HG02840 (cell line): ENCODE data around the gene KRT85.

Source experiments
- ATAC-seq: cut with Tn5 transposase; IDR thresholded peaks from one replicate; pipeline ENCODE4 v1.9.1; 2021; ENCODE audit warnings: mild to moderate bottlenecking, moderate library complexity, moderate number of reproducible peaks; ENCODE audit not compliant: unreplicated experiment, low FRiP score

KRT85 gene

DNA sequence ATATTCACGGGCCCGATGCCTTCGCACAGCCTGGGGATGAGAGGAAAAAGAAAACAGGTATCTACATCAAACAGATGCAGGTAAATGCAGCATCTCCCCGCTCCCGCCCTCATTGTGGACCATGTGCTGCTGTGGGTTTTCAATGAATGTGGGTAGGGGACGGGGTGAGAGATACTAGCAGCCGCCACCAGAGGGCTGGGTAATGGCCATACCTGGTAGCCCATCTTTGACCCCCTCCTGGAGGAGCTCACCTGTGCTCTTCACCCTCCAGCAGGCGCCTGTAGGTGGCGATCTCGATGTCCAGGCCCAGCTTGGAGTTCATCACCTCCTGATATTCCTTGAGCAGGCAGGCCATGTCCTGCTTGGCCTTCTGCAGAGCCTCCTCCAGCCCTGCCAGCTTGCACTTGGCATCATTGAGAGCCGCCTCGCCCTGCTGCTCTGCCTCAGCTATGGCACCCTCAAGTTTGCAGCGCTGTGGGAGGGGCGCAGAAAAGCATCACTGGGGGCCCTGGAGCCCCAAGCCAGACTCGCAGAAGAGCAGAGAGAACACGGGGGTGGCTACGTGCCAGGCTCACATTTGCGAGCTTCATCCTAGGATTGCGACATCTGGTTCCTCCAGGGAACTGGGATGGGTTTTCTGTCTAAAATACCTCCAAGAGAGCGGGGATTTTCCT is 28.6 kb upstream of the KRT85 start:
- ATAC-seq: no peak

DNA sequence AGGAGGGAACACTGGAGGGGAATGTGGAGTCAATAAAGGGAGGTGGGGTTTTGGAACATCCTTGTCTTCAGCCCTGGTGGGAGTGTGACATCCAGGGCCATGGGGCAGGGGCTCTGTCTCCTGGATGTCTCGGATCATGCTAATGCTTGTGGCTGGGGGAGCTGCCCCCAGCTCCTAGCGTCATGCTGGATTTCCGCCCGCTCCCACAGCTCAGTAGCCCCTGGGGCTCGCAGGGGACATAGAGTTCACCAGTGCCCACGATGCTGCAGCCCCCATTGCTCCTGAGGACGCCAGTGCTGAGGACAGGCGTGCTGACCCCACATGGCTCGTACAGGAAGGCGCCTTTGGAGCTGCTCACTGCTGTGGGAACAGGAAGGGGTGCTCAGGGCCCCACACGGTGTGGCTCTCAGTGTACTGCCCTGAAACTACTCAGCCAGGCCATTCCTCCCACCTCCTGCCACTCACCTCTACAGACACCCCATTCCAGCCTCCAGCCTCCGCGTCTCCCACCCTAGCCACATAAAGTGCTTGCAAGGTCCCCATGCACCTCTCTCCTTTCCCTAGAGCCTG is 27.6 kb upstream of the KRT85 start:
- no peak for ATAC-seq

GRCh38 chr12:52392465-52393007 is 25.3 kb upstream of the KRT85 start:
- no peak for ATAC-seq

DNA sequence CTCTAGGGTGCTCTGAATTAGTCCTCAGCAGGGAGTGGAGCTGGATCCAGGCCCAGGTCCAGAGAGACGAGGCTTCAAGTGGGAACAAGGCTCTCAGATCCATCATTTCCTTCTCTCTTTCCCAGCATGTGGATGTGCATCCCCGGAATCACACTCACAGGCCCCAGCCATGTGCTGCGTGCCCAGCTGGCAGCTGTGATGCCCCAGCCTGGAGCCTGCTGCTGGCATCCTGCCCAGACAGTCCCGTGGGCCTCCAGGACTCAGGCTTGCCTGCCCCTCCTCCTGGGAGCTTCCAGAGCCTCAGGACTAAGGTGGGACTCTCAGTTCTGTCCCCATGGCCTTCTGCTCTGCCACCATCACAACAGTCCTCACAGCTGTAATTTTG is 24.3 kb upstream of the KRT85 start:
- ATAC-seq: no peak

DNA sequence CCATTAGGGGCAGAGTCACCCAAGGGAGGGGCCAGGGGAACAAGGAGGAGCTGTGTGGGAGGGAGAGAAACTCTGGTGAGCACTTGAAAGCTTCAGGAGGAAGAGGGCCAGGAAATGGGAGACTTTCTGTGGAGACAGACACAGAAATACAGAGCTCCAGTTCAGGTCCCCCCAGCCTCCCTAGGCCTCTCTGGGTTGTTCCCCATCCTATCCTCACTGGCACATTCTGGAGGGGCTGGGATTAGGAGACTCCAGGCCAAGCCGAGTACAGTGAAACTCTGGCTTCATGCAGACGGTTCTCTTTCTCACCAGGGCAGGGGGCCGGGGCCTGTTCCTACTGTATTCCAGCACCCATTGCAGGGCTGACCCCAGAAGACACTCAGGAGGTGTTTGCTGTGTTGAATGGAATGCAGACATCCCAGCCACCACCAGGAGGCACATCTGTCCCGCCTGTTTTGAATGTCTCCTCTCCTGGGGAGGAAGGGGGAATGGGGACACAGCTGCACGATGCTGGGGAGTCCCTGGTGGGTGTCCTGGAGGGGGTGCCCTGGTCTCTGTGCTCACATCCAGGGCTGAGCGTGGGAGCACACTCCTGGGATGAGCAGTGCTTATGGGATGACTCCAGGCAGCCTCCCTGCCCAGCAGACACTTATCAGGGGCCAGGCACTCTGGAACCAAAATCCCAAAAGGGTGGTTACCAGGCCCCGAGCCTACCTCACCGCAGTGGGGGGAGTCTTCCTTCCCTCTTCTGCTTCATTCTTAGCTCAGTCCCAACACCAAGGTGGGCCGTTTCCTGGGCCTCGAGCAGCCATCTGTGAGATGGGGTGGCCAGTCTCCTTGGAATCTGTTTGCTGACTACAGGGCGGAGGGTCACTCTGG is 23.7 kb upstream of the KRT85 start:
- ATAC-seq: no peak

- ATAC-seq: no peak
Observed at GRCh38 chr12:52389313-52390207, 22.3 kb upstream of the KRT85 start.

GRCh38 chr12:52387859-52388258 is 20.6 kb upstream of the KRT85 start:
- no peak for ATAC-seq

GRCh38 chr12:52385226-52385702 is 18.0 kb upstream of the KRT85 start, which contains the start of gene KRT84:
Gene KRT84, minus strand, starts transcription at chr12:52385652. Its CDS starts 67 bp downstream, at chr12:52385585.
- no peak for ATAC-seq

DNA sequence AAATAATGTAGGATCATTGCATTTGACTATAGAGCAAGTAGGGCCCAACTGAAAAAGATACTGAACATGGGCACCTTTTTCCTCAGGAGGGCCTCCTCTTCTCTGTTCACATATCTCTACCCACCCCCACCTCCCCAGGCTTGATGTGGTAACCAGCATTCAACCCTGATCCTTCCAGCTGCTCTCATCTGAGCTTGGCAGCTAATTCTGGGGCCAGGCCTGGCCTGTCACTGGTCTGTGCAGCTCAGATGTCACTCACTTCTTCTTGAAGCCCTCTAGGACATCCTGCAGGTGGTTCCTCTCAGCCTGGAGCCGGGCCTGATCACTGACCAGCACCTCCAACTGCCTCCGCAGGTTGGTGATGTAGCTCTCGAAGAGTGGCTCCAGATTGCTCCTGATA is 16.1 kb upstream of the KRT85 start:
- ATAC-seq: no peak

DNA sequence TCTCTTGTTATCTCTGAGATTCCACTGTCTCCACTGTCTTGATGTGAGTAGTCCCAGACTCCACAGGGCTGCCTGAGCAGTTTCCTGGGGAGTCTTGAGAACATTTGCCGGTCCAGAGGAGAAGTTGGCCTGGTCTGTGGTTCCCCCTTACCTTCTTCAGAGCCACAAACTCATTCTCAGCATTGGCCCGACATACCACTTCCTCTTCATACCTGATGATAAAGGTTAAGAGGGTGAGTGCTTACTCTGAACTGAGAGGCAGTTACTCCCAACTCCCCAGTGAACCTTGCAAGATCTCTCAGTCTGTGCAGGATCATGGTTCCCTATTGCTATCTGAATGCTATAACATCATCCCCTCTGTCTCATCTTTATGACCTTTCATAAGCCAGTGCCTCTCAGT is 15.6 kb upstream of the KRT85 start:
- ATAC-seq: no peak

- ATAC-seq: no peak
Observed at GRCh38 chr12:52381206-52381605, 13.9 kb upstream of the KRT85 start.

- ATAC-seq: no peak
Observed at GRCh38 chr12:52380271-52380694, 13.0 kb upstream of the KRT85 start.

DNA sequence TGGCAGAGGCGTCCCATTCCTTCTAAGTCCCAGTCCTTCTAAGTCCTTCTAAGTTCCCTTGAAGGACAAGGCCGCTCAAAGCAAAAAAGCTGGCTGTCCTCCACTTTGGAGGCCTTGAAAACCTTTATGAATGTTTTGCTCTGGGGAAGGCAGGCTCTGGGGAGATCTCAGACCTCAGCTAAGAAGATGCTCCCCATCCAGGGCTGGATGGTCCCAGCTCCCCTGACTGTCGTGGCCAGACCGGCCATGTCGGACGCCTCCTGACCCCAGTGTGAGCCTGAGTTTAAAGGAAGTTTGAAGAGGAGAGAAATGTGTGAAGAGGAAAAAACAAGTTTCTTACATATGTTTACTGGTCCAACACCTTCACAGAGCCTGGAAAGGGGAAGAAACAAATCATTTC is 12.3 kb upstream of the KRT85 start:
- ATAC-seq: no peak

- no peak for ATAC-seq
Observed at GRCh38 chr12:52378091-52378490, 10.8 kb upstream of the KRT85 start.

GRCh38 chr12:52377266-52377665 is 10.0 kb upstream of the KRT85 start:
- no peak for ATAC-seq

DNA sequence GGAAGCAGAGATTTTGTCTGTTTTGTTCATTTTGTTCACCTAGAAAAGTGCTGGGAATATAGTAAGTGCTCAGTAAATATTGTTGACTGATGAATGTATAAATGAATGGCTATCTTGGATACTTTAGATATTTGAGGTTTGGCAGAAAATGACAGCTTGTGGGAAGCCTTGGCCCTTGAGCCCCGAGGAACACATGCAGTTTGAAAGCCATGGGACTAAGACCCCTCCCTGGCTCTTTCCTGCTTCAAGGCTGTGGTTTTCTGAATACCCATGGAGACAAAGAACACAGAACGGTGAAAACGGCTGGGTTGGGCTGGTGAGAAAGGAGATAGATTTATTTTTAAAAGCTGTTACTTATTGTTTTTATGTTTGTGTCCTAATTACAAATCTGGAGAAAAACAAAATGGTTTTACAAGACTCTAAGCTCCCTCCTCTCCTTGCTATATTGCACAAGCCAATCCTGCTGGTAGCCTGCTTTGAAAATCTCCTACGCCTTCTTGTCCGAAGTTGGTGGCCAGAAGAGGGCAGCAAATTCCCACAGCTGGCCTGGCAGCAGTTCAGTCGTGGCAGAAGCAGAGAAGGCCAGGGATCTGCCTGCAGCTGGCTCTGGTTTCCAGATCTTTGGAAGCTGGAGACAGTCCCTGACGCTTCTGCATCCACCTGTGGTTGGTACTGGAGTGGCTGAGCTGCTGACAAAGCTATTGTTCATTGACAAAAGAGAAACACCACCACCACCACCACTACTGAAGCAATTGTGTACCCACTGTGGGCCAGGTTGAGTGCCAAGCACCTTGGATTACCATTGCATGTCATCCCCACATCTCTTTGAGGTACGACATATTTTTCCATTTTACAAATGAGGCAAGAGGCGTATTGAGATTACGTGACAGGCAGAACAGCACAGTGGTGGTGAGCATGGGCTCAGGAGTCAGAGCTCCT is 5.2 kb upstream of the KRT85 start:
- ATAC-seq: no peak

GRCh38 chr12:52371716-52372115 is 4.4 kb upstream of the KRT85 start:
- no peak for ATAC-seq

- no peak for ATAC-seq
Observed at GRCh38 chr12:52370926-52371608, 3.8 kb upstream of the KRT85 start.
